Testis (tissue), 3 donors: ENCODE results near the gene WFS1. TPM values are rescaled to one million over a fixed set of nuclear protein-coding genes. Genes with fewer than 3 reads are reported as not detected.

Experiments
- DNase-seq: peaks from one replicate; pipeline ENCODE4 v3.0.0-alpha.2; 2019
- H3K27ac ChIP-seq, 2 donors: fragments of 200-600 bp; sonication (generic); one replicate each; pipeline ENCODE4 v1.5.1; 2019
- H3K27me3 ChIP-seq: fragments of 200-600 bp; sonication (generic); one replicate; pipeline ENCODE4 v1.5.1; 2019
- H3K36me3 ChIP-seq: fragments of 200-600 bp; sonication (generic); one replicate; pipeline ENCODE4 v1.5.1; 2017; ENCODE audit warnings: low read depth; ENCODE audit errors: missing control alignments
- H3K4me1 ChIP-seq: fragments of 200-600 bp; sonication (generic); one replicate; pipeline ENCODE4 v1.5.1; 2019
- H3K4me3 ChIP-seq, 2 donors: fragments of 200-600 bp; sonication (generic); one replicate each; pipeline ENCODE4 v1.5.1; 2017 to 2019
- H3K9me3 ChIP-seq: fragments of 200-600 bp; sonication (generic); one replicate; pipeline ENCODE4 v1.5.1; 2017
- CTCF ChIP-seq, 3 experiments: fragments of 450-650 bp in 2 of 3; fragments of 200-600 bp in 1 of 3; sonication (generic) in 1 of 3; IDR thresholded peaks; one replicate each; pipeline ENCODE4 v1.5.1; 2016 to 2019; ENCODE audit warnings: antibody characterized with exemption in 3 of 3, mild to moderate bottlenecking in 2 of 3, moderate library complexity in 1 of 3
- POLR2A ChIP-seq: fragments of 450-650 bp; IDR thresholded peaks from one replicate; pipeline ENCODE4 v1.6.1; 2017; ENCODE audit warnings: antibody characterized with exemption, mild to moderate bottlenecking, moderate library complexity
- WGBS, 2 donors: methylation state at CpG; one replicate each; pipeline ENCODE4 v1.1.5; 2018; 5-methylcytosine and 5-hydroxymethylcytosine counted together
- intact Hi-C: fragments of 100-400 bp; cut with DNase I; formaldehyde crosslinking; loops from one replicate; pipeline ENCODE4 v1.15.1; 2023; ENCODE audit warnings: low total_unique reads
- polyA plus RNA-seq: library from polyadenylated mRNA; stranded (reverse); fragments of 350-450 nt; fragmentation: Illumina TruSeq; extraction: RNeasy Lipid Tissue Mini Kit (QIAGEN cat#74804); gene quantifications from one replicate; pipeline ENCODE4 v1.2.3, GENCODE V29; 2014; ENCODE audit warnings: low read depth, low replicate concordance; ENCODE audit not compliant: insufficient read depth
- total RNA-seq, 2 donors: library from RNA; depleted of rRNA; stranded (reverse); fragments of >200 nt; gene quantifications; one replicate each; pipeline ENCODE4 v1.2.3, GENCODE V29; 2016

The WFS1 gene
- total and polyA plus RNA-seq, 3 donors from 2014 or later: 80.4 to 202 (median 124) TPM

- peak; percentile 67 for DNase-seq
- Histone ChIP-seq H3K4me3 (no peak overlapping the region), H3K27me3 (no peaks in the 10 kb centered on the region), H3K9me3 (no peaks in the 10 kb centered on the region), H3K36me3 (no peaks in the 10 kb centered on the region), H3K27ac (no peak overlapping the region), H3K4me1 (no peaks in the 10 kb centered on the region)
- WGBS, 2 donors: 79 to 83% methylated on average over 22 to 23 of the region's 23 CpGs
- intact Hi-C loops: no loop called here
- TF ChIP-seq CTCF (IDR thresholded peaks at IDR 0.05) (no peak), POLR2A (no peak)
These were observed 73.1 kb downstream of the WFS1 start for GRCh38 chr4:6342530-6343293.

DNA sequence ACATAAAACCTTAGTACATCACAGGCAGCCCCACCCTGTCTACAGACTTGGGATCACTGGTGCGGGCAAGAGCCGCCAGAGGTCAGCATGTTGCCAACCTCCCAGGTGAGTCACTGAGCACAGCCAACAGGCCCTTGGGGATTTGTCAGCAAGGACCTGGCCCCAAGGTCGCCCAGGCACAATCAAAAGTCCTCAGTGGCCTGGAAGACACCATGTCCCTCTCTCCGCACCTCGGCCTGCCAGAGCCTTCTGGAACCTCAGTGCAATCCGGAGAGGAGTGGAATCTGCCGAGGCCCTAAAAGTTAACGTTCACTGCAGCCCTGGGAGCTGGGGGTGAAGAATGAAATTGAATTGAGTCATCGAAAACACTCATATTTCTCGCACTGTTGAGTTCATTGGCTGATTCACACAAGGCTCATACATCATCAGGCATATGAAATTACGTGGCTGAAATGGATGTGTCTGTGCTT, 74.3 kb downstream of the WFS1 start:
- 83 to 90% methylated on average over 11 of the region's 11 CpGs for WGBS, 2 donors
- intact Hi-C loops: no loop called here
- Histone ChIP-seq H3K27ac (no peak overlapping the region), H3K9me3 (no peaks in the 10 kb centered on the region), H3K36me3 (no peaks in the 10 kb centered on the region), H3K27me3 (no peaks in the 10 kb centered on the region), H3K4me3 (no peak overlapping the region), H3K4me1 (no peaks in the 10 kb centered on the region)
- TF ChIP-seq CTCF (IDR thresholded peaks at IDR 0.05): no peak
- no peak for TF ChIP-seq POLR2A
- no peak for DNase-seq

DNA sequence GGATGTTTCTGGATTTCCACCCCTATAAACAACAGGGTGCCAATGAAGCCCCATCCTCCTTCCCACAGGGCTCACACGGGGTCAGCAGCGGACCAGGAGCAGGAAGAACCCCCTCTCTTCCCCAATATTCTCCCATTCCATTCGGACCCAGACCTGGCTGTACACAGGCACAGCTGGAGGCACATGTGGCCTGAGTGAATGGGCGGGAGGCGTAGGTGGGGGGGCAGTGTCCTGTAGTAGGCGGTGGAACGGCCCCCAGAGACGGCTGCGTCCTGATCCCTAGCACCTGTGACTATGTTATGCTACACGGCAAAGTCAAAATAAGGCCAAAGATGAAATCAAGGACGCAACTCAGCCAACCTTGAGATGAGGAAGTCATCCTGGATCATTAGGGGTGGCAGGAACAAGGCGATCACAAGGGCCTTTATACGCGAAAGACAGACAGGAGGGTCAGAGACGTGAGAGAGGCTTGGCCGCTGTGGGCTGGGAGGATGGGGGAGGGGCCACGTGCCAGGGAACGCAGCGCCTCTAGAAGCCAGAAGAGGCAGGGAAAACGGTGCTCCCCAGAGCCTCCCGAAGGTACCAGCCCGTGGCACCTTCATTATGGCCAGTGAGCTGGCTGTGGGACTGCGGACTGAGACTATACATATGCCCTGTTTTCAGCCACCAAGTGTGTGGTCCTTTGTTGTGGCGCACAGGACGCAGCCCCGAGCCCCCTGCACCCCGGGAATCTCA, 75.6 kb downstream of the WFS1 start:
- no peaks in the 10 kb centered on the region for H3K36me3 ChIP-seq
- no peak overlapping the region for H3K4me3 ChIP-seq
- no peak overlapping the region for H3K27ac ChIP-seq
- WGBS, 2 donors: 80 to 86% methylated on average over 27 of the region's 27 CpGs
- no peak for TF ChIP-seq POLR2A
- no peak for TF ChIP-seq CTCF (IDR thresholded peaks at IDR 0.05)
- H3K27me3 ChIP-seq: no peaks in the 10 kb centered on the region
- H3K4me1 ChIP-seq: no peaks in the 10 kb centered on the region
- no peak for DNase-seq
- intact Hi-C loops: no loop called here
- H3K9me3 ChIP-seq: no peaks in the 10 kb centered on the region

DNA sequence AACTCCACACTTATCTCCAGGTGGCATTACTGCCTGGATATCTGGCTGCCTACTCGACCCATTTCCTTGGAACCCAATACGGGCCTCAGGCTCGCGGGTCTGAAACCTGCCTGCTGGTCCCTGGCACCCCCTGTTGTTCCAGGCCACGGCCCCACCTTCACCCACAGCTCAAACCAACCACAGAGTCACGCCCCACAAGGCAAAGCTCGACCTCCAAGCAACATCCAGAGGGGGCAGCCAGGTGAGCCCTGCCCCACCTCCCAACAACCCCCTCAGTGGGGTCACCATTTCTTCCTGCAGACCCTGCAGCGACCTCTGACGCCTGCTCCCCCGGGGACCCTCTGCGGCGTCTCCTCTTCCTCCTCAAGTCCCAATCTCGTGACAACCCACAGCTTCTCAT, 76.2 kb downstream of the WFS1 start:
- Histone ChIP-seq H3K27me3 (no peaks in the 10 kb centered on the region), H3K4me1 (no peaks in the 10 kb centered on the region), H3K27ac (no peak overlapping the region), H3K4me3 (no peak overlapping the region), H3K36me3 (no peaks in the 10 kb centered on the region), H3K9me3 (no peaks in the 10 kb centered on the region)
- TF ChIP-seq POLR2A (no peak), CTCF (IDR thresholded peaks at IDR 0.05) (no peak)
- WGBS, 2 donors: 87 to 91% methylated on average over 13 of the region's 13 CpGs
- intact Hi-C loops: no loop called here
- no peak for DNase-seq
